Panc1 (cell line): Measurements from ENCODE around the gene SGPP2. TPM values are rescaled to one million over a fixed set of nuclear protein-coding genes. Genes with fewer than 3 reads are reported as not detected.

Experiments used
- ATAC-seq: fragments of 200-7000 bp; cut with Tn5 transposase; 2 replicates; pipeline ENCODE4 v1.9.1; 2020; ENCODE audit warnings: mild to moderate bottlenecking, moderate library complexity
- BruUV-seq: library from RNA; stranded (reverse); fragments of 400-500 nt; replicated peaks from 2 replicates; lab custom pipeline; 2021; lab: Mats Ljungman, UMichigan
- CTCF ChIA-PET: fragments of 300-600 bp; sonication (Branson Sonifier 250); formaldehyde crosslinking; loops from one replicate; lab custom pipeline; 2022; ENCODE audit warnings: antibody characterized with exemption; lab: Charles Lee
- POLR2A ChIA-PET: fragments of 300-600 bp; sonication (Branson Sonifier 250); formaldehyde crosslinking; loops from one replicate; lab custom pipeline; 2022; ENCODE audit warnings: antibody characterized with exemption; lab: Charles Lee
- DNase-seq: peaks from one replicate; pipeline ENCODE4 v3.0.0-alpha.2; 2010; ENCODE audit warnings: low read depth, low spot score
- H3K27ac ChIP-seq: 2 replicates; pipeline ENCODE4 v1.5.1; 2011; ENCODE audit warnings: mild to moderate bottlenecking, low read length, inconsistent platforms
- H3K27me3 ChIP-seq: fragments of 200-500 bp; sonication (Bioruptor generic); 2 replicates; pipeline ENCODE4 v1.6.0; 2014; ENCODE audit warnings: low read length, inconsistent platforms; ENCODE audit not compliant: control insufficient read depth, insufficient read depth
- H3K36me3 ChIP-seq: fragments of 200-500 bp; sonication (Bioruptor generic); 2 replicates; pipeline ENCODE4 v1.5.1; 2014; ENCODE audit warnings: inconsistent platforms, mild to moderate bottlenecking, low read length, moderate library complexity; ENCODE audit not compliant: control insufficient read depth, insufficient read depth
- H3K4me1 ChIP-seq: 2 replicates; pipeline ENCODE4 v1.5.1; 2011; ENCODE audit warnings: inconsistent platforms, mild to moderate bottlenecking, low read length, moderate library complexity; ENCODE audit not compliant: control insufficient read depth, insufficient read depth
- H3K4me3 ChIP-seq, 2 experiments: 2 replicates each; pipeline ENCODE4 v1.5.1; 2011 to 2012; ENCODE audit warnings: low read depth in 2 of 2, low read length in 2 of 2, mild to moderate bottlenecking in 2 of 2, inconsistent platforms in 1 of 2, moderate library complexity in 1 of 2
- H3K9me3 ChIP-seq: fragments of 200-500 bp; sonication (Bioruptor generic); 2 replicates; pipeline ENCODE4 v1.5.1; 2014; ENCODE audit warnings: low read depth, mild to moderate bottlenecking, inconsistent platforms, low read length, moderate library complexity; ENCODE audit not compliant: control insufficient read depth, insufficient read depth
- POLR2AphosphoS5 ChIP-seq: IDR thresholded peaks from 2 replicates; pipeline ENCODE4 v1.6.1; 2012; ENCODE audit warnings: mild to moderate bottlenecking, low read depth, low read length, moderate library complexity
- SIN3A ChIP-seq: IDR thresholded peaks from 2 replicates; pipeline ENCODE4 v1.6.1; 2012; ENCODE audit warnings: low read depth, mild to moderate bottlenecking, low read length, moderate library complexity, borderline replicate concordance; ENCODE audit not compliant: insufficient read depth
- TCF7L2 ChIP-seq: IDR thresholded peaks from 2 replicates; pipeline ENCODE4 v1.6.1; 2011; ENCODE audit warnings: mild to moderate bottlenecking, low read depth, low read length, inconsistent platforms
- in situ Hi-C: cut with HindIII; loops from 2 replicates; pipeline ENCODE4 v1.10.0; 2016; ENCODE audit warnings: low sequenced_read_pairs, low pct_unique_long_range_greater_than_20kb
- intact Hi-C: fragments of 100-400 bp; cut with micrococcal nuclease; formaldehyde crosslinking; loops from one replicate; pipeline ENCODE4 v1.10.0; 2022; ENCODE audit not compliant: unreplicated experiment
- total RNA-seq: library from RNA; stranded (reverse); gene quantifications from one replicate; pipeline ENCODE4 v1.2.1, GENCODE V29; 2021; ENCODE audit not compliant: unreplicated experiment
- TF ChIP-seq, protein P1 (sequence below): fragments of 450-650 bp; IDR thresholded peaks from 2 replicates; pipeline ENCODE4 v1.5.1; 2017; ENCODE audit warnings: mild to moderate bottlenecking
- TF ChIP-seq, protein P2 (sequence below), 2 experiments: IDR thresholded peaks; 2 replicates each; pipeline ENCODE4 v1.6.1; 2011 to 2012; ENCODE audit warnings: low read depth in 2 of 2, control low read depth in 1 of 2, low read length in 1 of 2, mild to moderate bottlenecking in 1 of 2, moderate library complexity in 1 of 2; ENCODE audit not compliant: insufficient read depth in 1 of 2

Gene SGPP2
- total RNA-seq, 1 experiment from 2014 or later: 0.05 TPM

DNA sequence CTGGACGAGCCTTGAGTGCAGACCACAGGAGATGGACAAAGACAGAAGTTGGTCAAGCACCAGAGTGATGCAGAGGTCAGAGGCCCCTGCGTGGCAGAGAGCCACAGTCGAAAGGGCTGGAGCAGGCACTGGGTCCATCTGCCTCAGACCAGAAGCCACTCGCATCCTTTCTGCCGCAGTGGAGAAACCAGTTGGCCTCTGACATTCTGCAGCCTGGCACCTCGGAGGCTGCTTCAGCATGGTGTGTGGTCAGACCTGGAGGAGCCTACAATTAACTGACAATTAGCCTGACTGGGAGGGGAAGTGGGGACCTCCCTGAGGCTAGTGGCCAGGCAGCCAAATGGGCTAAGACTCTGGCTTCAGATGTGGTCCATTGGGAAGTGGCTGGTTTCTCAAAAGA, 111.1 kb downstream of the SGPP2 start:
- no peak overlapping the region for H3K4me3 ChIP-seq
- in situ Hi-C loops: no loop called here

DNA sequence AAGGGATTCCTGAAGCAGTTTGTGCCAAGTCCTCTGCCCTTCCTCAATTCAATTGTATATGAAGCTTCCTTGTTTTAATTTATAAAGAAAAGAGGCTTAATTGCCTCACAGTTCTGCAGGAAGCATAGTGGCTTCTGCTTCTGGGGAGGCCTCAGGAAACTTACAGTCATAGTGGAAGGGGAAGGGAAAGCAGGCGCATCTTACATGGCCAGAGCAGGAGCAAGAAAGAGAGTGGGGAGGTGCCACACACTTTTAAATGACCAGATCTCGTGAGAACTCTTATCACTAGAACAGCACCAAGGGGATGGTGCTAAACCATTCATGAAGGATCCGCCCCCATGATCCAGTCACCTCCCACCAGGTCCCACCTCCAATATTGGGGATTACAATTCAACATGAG, 114.2 kb downstream of the SGPP2 start:
- Histone ChIP-seq H3K4me1 (no peaks in the 10 kb centered on the region), H3K9me3 (no peaks in the 10 kb centered on the region), H3K36me3 (no peaks in the 10 kb centered on the region), H3K27me3 (peaks cover 2% of the 10 kb centered on the region; the same call in 1 of the 2 replicates), H3K27ac (no peak overlapping the region), H3K4me3 (no peak overlapping the region)
- no peak for DNase-seq
- no TSS peak for BruUV-seq
- TF ChIP-seq, protein P1, sequence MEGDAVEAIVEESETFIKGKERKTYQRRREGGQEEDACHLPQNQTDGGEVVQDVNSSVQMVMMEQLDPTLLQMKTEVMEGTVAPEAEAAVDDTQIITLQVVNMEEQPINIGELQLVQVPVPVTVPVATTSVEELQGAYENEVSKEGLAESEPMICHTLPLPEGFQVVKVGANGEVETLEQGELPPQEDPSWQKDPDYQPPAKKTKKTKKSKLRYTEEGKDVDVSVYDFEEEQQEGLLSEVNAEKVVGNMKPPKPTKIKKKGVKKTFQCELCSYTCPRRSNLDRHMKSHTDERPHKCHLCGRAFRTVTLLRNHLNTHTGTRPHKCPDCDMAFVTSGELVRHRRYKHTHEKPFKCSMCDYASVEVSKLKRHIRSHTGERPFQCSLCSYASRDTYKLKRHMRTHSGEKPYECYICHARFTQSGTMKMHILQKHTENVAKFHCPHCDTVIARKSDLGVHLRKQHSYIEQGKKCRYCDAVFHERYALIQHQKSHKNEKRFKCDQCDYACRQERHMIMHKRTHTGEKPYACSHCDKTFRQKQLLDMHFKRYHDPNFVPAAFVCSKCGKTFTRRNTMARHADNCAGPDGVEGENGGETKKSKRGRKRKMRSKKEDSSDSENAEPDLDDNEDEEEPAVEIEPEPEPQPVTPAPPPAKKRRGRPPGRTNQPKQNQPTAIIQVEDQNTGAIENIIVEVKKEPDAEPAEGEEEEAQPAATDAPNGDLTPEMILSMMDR: no peak
- TF ChIP-seq TCF7L2: no peak
- TF ChIP-seq, protein P2, sequence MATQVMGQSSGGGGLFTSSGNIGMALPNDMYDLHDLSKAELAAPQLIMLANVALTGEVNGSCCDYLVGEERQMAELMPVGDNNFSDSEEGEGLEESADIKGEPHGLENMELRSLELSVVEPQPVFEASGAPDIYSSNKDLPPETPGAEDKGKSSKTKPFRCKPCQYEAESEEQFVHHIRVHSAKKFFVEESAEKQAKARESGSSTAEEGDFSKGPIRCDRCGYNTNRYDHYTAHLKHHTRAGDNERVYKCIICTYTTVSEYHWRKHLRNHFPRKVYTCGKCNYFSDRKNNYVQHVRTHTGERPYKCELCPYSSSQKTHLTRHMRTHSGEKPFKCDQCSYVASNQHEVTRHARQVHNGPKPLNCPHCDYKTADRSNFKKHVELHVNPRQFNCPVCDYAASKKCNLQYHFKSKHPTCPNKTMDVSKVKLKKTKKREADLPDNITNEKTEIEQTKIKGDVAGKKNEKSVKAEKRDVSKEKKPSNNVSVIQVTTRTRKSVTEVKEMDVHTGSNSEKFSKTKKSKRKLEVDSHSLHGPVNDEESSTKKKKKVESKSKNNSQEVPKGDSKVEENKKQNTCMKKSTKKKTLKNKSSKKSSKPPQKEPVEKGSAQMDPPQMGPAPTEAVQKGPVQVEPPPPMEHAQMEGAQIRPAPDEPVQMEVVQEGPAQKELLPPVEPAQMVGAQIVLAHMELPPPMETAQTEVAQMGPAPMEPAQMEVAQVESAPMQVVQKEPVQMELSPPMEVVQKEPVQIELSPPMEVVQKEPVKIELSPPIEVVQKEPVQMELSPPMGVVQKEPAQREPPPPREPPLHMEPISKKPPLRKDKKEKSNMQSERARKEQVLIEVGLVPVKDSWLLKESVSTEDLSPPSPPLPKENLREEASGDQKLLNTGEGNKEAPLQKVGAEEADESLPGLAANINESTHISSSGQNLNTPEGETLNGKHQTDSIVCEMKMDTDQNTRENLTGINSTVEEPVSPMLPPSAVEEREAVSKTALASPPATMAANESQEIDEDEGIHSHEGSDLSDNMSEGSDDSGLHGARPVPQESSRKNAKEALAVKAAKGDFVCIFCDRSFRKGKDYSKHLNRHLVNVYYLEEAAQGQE (IDR thresholded peaks at IDR 0.05; ENCODE audit: insufficient read depth in 1 of 2, low read depth in 2 of 2, low read length in 1 of 2): no peak
- no peak for TF ChIP-seq POLR2AphosphoS5
- TF ChIP-seq SIN3A: no peak
- CTCF ChIA-PET: no interaction called here
- in situ Hi-C loops: no loop called here
- no peak for ATAC-seq
- intact Hi-C loops: no loop called here
- POLR2A ChIA-PET: no interaction called here

More for the DNA sequence above, 111.1 kb downstream of the SGPP2 start:
- CTCF ChIA-PET: no interaction called here
- no peaks in the 10 kb centered on the region for H3K9me3 ChIP-seq
- intact Hi-C loops: no loop called here
- H3K27ac ChIP-seq: no peak overlapping the region
- POLR2A ChIA-PET: no interaction called here
- BruUV-seq: no TSS peak
- DNase-seq (no peak), ATAC-seq (no peak)
- H3K36me3 ChIP-seq: no peaks in the 10 kb centered on the region
- no peaks in the 10 kb centered on the region for H3K4me1 ChIP-seq
- no peaks in the 10 kb centered on the region for H3K27me3 ChIP-seq
- TF ChIP-seq, protein P1: no peak
- TF ChIP-seq TCF7L2: no peak
- no peak for TF ChIP-seq POLR2AphosphoS5
- TF ChIP-seq, protein P2 (IDR thresholded peaks at IDR 0.05; ENCODE audit: insufficient read depth in 1 of 2, low read depth in 2 of 2, low read length in 1 of 2): no peak
- TF ChIP-seq SIN3A: no peak
